ENCODE data around the gene CACNA1A.
"Not testable (repeated sequence)": the region's sequence is repeated elsewhere in the genome, so short reads cannot be mapped to it uniquely, and the experiment has no call there.

The CACNA1A gene

DNA sequence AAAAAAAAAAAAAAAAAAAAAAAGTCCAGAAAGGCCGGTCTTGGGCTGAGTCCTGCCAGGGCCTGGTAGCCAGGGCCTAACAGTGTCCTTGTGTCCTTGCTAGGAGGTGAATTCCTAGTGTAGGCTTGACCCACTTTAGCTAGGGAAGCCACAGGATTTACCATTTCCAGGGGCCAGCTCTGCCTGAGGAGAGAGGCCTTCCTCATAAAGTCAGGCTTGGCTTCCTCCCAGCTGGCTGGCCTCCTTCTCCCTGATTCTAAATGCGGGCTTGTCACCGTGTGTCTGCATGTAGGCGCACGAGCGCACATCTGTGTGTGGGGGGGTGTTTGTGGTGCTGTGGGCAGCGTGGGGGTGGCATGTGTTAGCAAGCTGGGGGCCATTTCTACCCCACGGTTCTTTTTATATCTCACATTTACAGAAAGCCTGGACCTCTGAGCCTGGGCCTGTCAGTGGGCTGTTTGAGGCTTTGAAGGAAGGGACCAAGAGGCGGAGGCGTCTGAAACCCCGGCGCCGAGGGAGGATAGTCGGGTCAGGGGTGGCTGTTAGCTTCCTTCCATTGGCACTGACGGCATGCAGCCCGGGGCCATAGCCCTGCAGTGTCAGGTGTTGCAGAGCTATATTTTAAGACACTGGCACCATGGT lies 324.4 kb downstream of the CACNA1A start:
- CTCF ChIA-PET = interaction anchor here (0.6 to 1.2 kb wide), 2 partner anchors 9 to 13 kb away, joined by 4 read pairs; no protein-coding TSS in a partner anchor
- POLR2A ChIA-PET = interaction anchor here (0.6 to 1.9 kb wide), 4 partner anchors 11 to 64 kb away, joined by 3 to 9 read pairs (median 4); no protein-coding TSS in a partner anchor

GRCh38 chr19:13178291-13178690 lies 328.0 kb downstream of the CACNA1A start:
- POLR2A ChIA-PET = interaction anchor here (3.2 kb wide), 1 partner anchor 26 kb away, joined by 13 read pairs; no protein-coding TSS in a partner anchor
- DNase-seq (ENCODE audit: extremely low spot score); CTCF ChIA-PET: not testable (repeated sequence)

More for the DNA sequence above, 324.4 kb downstream of the CACNA1A start:
- TF ChIP-seq, protein P1, sequence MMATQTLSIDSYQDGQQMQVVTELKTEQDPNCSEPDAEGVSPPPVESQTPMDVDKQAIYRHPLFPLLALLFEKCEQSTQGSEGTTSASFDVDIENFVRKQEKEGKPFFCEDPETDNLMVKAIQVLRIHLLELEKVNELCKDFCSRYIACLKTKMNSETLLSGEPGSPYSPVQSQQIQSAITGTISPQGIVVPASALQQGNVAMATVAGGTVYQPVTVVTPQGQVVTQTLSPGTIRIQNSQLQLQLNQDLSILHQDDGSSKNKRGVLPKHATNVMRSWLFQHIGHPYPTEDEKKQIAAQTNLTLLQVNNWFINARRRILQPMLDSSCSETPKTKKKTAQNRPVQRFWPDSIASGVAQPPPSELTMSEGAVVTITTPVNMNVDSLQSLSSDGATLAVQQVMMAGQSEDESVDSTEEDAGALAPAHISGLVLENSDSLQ (IDR thresholded peaks at IDR 0.05) = no peak
- DNase-seq (ENCODE audit: extremely low spot score) = peak; percentile 6

GRCh38 chr19:13177584-13177983 lies 328.7 kb downstream of the CACNA1A start:
- POLR2A ChIA-PET = interaction anchor here (3.2 kb wide), 1 partner anchor 25 kb away, joined by 13 read pairs; no protein-coding TSS in a partner anchor
- CTCF ChIA-PET; DNase-seq (ENCODE audit: extremely low spot score): not testable (repeated sequence)

- POLR2A ChIA-PET = interaction anchor here (0.5 to 3.2 kb wide), 5 partner anchors 12 to 230 kb away, joined by 3 to 13 read pairs (median 4); no protein-coding TSS in a partner anchor
- CTCF ChIA-PET = interaction anchor here (0.7 kb wide), 1 partner anchor 11 kb away, joined by 4 read pairs; no protein-coding TSS in a partner anchor
- TF ChIP-seq CTBP1 (IDR thresholded peaks at IDR 0.05; ENCODE audit: borderline replicate concordance) = no peak
- TF ChIP-seq, protein P1 (IDR thresholded peaks at IDR 0.05) = 0 out of 2 replicates have a peak, but pooled peaks have one; percentile 36
- no peak for DNase-seq (ENCODE audit: extremely low spot score)
Measured at GRCh38 chr19:13176345-13176744, 329.9 kb downstream of the CACNA1A start.

GRCh38 chr19:13173139-13173737 lies 333.0 kb downstream of the CACNA1A start:
- ChIA-PET POLR2A (no interaction called here), CTCF (interaction anchor here (0.6 to 0.7 kb wide), 2 partner anchors 8 to 9 kb away, joined by 3 to 4 read pairs; no protein-coding TSS in a partner anchor)
- TF ChIP-seq BHLHE40 (IDR thresholded peaks at IDR 0.05; ENCODE audit: borderline replicate concordance) (no peak), ARNT (IDR thresholded peaks at IDR 0.05) (no peak), NFRKB (IDR thresholded peaks at IDR 0.05) (no peak), FOXA1 (IDR thresholded peaks at IDR 0.05) (no peak), FOXK2 (IDR thresholded peaks at IDR 0.05) (no peak), HDGF (IDR thresholded peaks at IDR 0.05; ENCODE audit: borderline replicate concordance) (no peak), LEF1 (IDR thresholded peaks at IDR 0.05; ENCODE audit: borderline replicate concordance) (no peak), L3MBTL2 (conservative IDR thresholded peaks at IDR 0.05) (no peak), TARDBP (IDR thresholded peaks at IDR 0.05) (no peak), SP1 (IDR thresholded peaks at IDR 0.05) (no peak), ELF4 (IDR thresholded peaks at IDR 0.05) (no peak), FOXM1 (IDR thresholded peaks at IDR 0.05; ENCODE audit: borderline replicate concordance) (no peak)
- TF ChIP-seq, protein P1 (IDR thresholded peaks at IDR 0.05) = no peak
- no peak for DNase-seq (ENCODE audit: extremely low spot score)

- no peak for TF ChIP-seq ZNF384 (IDR thresholded peaks at IDR 0.05)
- no peak for TF ChIP-seq TARDBP (IDR thresholded peaks at IDR 0.05)
- TF ChIP-seq SP1 (IDR thresholded peaks at IDR 0.05) = no peak
- TF ChIP-seq CTBP1 (IDR thresholded peaks at IDR 0.05; ENCODE audit: borderline replicate concordance) = no peak
- TF ChIP-seq BHLHE40 (IDR thresholded peaks at IDR 0.05; ENCODE audit: borderline replicate concordance) = no peak
- TF ChIP-seq ELF4 (IDR thresholded peaks at IDR 0.05) = no peak
- TF ChIP-seq NFRKB (IDR thresholded peaks at IDR 0.05) = no peak
- no peak for TF ChIP-seq FOXK2 (IDR thresholded peaks at IDR 0.05)
- TF ChIP-seq L3MBTL2 (conservative IDR thresholded peaks at IDR 0.05) = no peak
- no peak for TF ChIP-seq HDGF (IDR thresholded peaks at IDR 0.05; ENCODE audit: borderline replicate concordance)
- TF ChIP-seq SUZ12 (IDR thresholded peaks at IDR 0.05) = no peak
- no peak for TF ChIP-seq FOXA1 (IDR thresholded peaks at IDR 0.05)
- TF ChIP-seq ARNT (IDR thresholded peaks at IDR 0.05) = no peak
- no peak for TF ChIP-seq FOXM1 (IDR thresholded peaks at IDR 0.05; ENCODE audit: borderline replicate concordance)
- TF ChIP-seq, protein P1 (IDR thresholded peaks at IDR 0.05) = no peak
- no peak for TF ChIP-seq LEF1 (IDR thresholded peaks at IDR 0.05; ENCODE audit: borderline replicate concordance)
- DNase-seq (ENCODE audit: extremely low spot score) = peak; percentile 15
- ChIA-PET POLR2A (no interaction called here), CTCF (interaction anchor here (0.6 to 0.7 kb wide), 2 partner anchors 9 to 40 kb away, joined by 3 to 4 read pairs; no protein-coding TSS in a partner anchor)
Measured at GRCh38 chr19:13172346-13173138, 333.7 kb downstream of the CACNA1A start.
